ENCODE results near the gene ONECUT3.

ONECUT3 gene

DNA sequence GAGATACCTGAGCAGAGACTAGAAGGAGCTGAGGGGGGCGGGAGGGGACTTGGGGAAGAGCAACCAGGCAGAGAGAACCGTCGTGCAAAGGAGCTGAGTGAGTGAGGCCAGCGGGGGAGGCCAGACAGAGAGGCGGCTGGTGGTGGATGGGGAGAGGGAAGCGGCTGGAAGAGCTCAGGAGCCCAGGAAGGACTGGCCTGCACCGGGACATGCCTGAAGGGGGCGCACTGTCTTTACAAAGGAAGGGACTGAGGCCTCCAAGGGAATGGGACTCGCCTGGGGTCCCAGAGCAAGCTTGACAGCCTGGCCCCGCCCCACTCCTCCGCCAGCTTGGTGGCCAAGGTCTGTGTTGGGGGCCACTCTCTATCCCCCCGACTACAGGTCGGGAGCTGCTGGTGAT lies 14.9 kb downstream of the ONECUT3 start:
- no peak for DNase-seq (ENCODE audit: low spot score)

DNA sequence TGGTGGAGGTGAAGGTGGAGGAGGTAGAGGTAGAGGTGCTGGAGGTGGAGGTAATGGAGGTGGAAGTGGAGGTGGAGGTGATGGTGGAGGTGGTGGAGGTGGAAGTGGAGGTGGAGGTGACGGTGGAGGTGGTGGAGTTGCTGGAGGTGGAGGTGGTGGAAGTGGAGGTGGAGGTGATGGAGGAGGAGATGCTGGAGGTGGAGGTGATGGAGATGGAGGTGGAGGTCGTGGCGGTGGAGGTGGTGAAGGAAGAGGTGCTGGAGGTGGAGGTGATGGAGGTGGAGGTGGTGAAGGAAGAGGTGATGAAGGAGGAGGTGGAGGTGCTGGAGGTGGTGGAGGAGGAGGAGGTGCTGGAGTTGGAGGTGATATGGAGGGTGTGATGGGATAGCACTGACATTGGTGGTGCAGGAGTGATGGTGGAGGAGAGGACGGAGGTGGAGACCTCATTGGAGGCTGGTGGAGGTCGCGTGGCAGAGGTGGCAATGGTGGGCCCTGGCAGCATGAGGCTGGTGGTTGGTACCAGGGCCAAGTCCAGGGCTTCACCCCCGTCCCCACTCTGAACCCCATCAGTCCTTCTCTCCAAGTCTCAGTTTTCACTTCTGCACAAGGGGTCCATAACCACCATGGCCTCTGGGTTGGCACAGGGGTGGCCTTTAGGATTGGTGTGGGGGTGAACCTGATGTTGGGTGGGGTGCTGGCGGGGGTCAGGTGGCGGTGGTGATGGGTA lies 15.8 kb downstream of the ONECUT3 start:
- no peak for DNase-seq (ENCODE audit: low spot score)

DNA sequence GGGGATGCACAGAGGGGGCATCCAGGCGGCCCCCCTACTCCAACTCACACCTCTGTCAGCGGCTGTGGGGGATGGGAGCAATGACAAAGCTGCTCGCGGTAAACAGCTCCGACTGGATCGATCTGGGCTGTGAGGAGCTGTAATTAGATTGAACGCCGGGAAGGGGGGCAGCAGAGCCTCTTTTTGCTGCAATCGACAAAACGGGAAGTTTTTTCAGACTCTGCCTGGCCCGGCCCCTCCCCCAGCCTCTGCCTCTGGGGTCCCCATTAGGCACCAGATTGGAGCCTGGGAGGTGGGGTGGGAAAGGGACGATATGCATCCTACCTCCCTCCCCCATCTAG lies 16.3 kb downstream of the ONECUT3 start:
- no peak for DNase-seq (ENCODE audit: low spot score)

DNA sequence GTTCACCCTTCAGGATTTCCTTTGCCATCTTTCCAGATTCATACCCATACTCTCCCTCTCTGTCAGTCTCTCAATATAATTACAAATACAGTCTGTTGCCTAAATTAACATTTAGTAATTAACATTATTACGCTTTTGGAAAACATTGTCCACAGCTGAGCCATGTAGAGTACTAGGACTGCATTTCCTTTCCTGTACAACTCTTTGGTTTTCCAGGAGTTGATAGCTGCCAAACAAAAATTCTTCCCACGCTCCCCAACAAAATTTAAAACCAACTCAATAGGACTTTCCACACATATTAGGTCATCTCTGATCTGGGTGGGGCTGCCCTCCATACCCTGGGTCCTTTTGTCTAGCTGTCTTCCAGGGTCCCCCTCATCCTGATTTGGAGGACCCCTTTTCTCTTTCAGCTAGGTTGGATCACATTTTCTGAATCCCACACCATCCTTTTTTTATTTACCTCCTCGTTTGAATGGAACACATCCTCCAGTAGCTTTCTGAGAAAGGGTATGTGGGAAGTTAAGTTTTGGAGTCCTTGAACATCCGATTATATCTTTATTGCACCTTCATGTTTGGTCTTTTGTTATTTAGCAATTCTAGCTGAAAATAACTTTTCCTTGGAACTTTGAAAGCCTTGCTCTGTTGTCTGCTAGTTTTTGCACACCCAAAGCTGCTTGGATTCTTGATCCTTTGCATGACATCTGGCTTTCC lies 17.7 kb downstream of the ONECUT3 start:
- DNase-seq (ENCODE audit: low spot score), result no peak

DNA sequence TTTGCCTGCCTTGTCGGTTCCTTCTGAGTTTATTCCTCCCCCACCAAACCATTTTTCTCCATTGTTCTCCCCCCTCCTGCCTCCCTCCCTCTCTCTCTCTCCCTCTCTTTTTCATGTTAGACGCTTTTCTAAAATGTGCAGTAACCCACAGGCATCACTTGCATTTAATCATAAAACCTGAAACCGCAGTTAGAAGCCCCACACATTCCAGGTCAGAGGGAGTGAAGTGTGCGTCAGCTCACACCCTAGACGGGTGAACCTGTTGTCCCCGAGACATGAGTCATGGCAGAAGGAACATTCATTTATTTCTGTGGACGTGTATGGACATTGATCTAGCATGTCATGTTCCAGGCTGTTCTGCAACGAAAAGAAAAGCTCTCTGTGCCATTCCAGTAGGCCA lies 19.9 kb downstream of the ONECUT3 start:
- no peak for DNase-seq (ENCODE audit: low spot score)

DNA sequence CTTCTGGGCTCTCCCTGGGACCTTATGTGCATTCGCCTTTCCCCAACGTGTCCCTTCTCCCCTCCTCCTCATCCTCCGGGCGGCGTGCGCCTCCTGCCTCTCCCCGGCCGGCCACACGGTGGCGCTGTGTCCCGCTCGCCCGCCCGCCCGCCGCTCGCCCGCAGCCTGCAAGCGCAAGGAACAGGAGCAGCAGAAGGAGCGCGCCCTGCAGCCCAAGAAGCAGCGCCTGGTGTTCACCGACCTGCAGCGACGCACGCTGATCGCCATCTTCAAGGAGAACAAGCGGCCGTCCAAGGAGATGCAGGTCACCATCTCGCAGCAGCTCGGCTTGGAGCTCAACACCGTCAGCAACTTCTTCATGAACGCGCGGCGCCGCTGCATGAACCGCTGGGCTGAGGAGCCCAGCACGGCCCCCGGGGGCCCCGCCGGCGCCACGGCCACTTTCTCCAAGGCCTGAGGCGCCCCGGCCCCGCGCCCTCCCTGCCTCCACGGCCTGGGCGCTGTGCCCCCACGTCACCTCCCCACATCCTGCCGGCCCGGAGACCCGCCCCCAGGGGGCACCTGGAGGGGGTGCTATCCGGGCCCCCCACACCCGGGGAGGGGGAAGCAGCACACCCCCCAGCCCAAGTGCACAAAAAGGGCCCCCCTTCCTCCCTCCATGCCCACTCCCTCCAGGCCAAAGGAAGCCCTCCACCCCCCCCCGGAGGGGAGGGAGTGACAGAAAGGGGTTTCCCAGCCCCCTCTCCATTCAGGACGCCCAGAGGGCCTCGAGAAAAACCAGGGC lies 21.9 kb downstream of the ONECUT3 start:
- no peak for DNase-seq (ENCODE audit: low spot score)

DNA sequence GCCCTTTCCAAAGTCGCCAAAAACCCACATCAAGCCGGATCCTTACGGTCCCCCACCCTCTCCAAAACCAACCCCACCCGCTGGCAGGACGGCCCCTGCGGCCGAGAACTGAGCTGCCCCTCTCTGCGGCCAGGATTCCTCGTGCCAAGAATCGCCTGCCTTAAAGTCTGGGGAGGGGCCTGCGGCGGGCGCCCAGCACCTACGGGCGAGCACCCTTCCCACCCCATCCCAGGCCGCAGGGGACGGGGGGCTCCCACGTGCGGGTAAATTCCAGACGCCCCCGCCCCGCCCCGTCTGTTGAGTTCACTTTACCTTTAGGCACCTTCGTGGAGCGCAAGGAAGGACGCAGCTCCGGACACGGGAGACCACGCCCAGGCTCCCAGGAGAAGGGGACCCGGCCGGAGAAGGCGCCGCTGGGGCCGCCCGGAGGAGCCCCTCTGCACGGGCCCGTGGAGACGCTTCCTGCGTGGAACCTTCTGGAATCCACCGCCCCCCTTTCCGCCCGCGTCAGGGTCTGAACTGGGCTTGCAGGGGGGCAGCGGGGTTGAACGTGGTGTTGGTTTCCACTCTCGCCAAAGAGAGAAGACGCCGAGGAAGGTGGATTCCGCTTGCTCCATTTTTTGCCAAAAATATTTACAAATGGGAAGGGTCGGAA lies 22.8 kb downstream of the ONECUT3 start:
- no peak for DNase-seq (ENCODE audit: low spot score)

DNA sequence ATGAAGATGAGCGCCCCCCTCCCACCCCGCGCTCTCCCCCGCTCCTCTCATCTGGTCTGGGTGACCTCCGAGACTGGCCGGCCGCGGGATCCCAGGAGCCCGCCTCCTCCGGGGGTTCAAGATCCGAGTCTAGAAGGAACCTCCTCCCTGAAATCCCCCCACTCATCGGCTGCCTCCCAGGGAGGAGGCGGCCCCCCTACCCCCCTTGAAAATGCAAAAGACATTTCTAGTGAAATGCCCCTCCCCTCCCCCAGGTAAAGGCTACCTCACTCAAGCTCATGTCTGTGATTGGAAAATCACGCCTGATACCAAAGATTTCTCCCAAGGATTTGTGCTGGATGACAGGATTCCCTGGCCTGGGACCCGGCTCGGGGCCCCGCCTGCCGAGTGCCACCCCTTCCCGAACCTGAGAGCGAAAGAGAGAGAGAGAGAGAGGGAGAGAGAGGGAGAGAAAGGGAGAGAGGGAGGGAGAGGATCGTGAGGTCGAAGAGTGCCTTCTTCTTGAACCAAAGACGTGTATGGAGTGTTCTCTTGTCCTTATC lies 23.4 kb downstream of the ONECUT3 start:
- no peak for DNase-seq (ENCODE audit: low spot score)

DNA sequence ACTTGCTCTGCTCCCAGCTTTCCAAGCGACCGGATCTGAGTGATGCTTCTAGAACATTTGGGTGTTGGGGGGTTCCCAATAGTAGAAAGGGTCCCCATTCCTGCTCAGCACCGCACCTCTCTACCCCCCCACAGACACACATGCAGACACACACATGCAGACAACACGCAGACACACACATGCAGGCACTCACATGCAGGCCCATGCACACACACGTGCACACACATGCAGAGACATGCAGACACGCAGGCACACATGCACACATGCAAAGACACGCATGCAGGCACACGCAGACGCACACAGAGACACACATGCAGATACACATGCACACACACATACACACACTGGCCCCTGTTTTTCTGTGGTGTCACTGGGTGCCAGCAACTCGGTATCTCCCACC lies 23.8 kb downstream of the ONECUT3 start:
- DNase-seq (ENCODE audit: low spot score), result no peak

DNA sequence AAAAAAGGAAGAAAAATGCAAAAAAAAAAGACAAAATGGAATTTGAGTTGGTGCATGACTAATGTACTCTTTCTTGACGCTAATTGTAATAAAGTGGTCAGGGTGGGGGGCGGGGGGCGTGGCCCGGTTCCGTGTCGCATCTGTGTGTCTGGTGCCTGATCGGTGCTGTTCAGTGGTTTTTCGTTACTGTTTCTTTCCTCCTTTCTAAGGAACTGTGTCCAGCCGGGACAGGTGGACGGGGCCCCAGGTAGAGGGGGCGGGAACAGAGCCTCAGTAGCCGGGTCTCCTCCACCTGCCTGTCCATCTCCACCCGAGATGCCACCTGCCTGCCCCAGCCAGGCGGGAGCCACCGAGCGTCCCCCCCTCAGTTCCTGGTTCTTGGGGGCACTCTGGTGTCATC lies 26.3 kb downstream of the ONECUT3 start:
- no peak for DNase-seq (ENCODE audit: low spot score)

DNA sequence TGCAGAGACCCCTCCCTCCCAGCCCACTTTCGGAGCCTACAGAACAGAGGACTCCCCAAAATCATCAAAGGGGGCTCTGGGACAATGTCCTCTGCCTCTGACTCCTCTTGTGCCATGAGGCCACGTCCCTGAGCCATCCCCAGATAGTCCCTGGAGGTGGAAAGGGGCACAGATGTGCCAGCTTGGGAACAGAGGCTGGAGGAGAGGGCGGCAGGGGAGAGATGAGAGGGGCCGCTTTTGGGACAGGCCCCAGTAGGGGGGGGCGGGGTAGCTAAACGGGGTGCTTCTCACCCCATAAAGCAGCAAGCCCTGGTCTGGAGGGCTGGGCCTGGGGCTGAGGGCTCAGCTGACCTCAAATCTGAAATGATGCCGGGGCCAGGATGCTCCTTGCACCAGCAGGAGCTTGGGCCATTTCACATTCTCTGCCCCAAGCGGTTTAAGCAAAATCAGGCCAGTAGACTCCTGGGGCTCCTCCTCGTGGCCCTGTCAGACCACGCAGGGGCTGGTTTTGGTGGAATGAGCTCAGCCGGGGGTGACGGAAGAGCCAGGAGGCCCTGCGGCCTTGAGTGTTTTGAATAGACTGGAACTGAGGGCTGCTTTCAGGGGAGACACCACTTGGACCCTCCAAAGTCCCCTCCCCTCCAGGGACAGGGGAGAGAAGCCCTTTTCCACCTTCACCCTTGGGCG lies 27.1 kb downstream of the ONECUT3 start:
- DNase-seq (ENCODE audit: low spot score), result no peak

DNA sequence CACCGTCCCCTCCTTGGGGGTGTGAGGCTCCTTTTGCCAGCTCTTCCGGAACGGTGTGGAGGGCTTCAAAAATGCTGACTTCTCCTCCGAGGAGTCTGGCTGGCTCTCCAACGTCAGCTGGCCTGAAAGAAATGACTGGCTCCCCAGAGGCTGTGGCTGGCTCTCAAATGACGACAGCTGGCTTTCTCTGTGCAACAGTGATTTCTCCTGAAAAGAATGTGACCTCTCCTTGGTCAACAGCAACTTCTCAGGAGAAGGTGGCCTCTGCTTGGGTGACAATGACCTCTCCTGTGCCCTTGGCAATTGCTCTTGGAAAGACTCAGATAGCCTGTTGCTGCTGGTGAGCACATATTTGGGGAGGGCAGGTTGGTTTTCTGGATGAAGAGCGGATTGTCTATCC lies 29.2 kb downstream of the ONECUT3 start:
- DNase-seq (ENCODE audit: low spot score), result no peak

DNA sequence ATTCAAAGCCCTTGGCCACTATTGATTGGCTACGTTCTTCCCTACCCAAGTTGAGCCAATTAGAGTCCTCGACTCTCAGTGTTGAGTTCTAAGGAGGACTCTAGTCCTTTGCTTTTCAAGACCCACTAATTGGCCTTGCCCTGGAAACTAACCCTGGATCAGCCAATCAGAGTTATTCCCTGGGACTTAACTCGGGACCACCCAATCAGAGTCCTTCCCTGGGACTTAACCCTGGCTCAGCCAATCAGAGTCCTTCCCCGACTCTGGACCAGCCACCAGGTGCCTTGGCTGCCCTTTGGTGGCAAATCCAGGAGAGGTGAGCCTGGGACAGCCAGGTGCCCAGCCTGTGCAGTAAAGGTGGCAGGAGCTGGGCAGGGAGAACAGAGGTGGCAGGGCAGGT lies 30.0 kb downstream of the ONECUT3 start:
- no peak for DNase-seq (ENCODE audit: low spot score)

DNA sequence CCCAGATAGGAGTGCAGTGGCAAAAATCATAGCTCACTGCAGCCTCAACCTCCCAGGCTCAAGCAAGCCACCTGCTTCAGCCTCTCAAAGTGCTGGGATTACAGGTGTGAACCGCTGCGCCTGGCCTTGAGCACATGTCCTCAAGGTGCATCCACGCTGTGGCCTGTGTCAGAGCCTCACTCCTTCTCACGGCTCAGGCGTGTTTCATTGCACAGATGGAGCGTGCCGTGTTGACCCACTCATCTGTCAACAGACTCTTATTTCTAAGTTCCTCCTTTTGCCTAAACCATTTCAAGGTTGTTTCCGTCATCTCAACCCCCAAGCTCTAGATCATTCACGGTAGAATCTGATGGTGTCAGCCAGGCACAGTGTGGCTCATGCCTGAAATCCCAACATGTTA lies 30.6 kb downstream of the ONECUT3 start:
- DNase-seq (ENCODE audit: low spot score), result no peak

DNA sequence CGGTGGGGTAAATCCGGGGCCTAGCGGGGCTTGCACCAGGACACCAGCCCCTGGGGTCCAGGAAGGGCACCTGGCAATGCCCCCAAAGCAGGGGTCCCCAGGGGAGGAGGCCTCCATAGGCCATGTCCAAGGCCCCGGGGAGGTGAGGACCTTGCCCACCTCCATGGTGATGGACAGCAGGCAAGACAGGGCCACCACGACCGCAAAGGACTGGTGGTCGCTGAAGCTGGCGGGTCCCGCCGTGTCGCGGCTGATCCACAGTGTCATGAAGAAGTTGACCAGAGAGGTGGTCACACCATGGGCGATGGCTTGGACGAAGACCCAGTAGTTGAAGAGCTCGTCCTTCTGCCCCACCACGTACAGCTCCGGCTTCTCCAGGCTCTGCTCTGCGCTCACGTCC lies 32.0 kb downstream of the ONECUT3 start:
- DNase-seq (ENCODE audit: low spot score), result no peak

DNA sequence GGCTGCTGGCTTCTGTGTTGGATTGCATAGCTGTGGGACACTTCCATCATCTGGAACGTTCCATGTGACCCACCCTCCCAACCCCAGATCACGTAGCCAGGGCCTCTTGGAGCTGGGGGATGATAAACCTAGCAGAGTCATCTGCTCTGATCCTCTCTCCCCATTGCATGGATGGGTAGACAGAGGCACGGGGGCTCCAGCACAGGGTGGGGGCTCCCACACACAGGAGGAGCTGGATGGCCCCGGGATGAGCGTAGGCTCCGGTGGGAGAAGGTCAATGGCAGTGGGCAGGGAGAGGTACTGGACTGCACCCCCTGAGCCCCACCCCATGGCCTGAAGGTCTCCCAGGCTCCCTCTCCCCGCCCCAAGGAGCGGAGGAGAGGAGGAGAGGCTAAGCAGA lies 33.4 kb downstream of the ONECUT3 start:
- no peak for DNase-seq (ENCODE audit: low spot score)

DNA sequence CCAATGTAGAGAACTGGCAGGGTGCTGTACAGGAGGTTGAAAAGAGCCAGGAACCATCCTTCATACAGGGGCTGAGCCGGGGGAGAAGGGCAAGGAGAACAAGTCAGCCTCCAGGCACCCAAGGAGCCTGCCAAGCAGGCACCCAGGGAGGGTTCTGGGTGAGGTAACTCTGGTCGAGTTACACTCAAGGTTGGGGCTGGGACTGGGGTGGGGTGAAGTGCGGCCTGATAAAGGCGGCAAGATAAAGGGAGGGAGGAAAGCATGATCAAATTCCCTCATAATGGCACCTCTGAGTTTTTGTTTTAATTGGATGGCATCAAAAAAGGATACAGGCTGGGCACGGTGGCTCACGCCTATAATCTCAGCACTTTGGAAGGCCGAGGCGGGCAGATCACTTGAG lies 33.8 kb downstream of the ONECUT3 start:
- DNase-seq (ENCODE audit: low spot score), result no peak

DNA sequence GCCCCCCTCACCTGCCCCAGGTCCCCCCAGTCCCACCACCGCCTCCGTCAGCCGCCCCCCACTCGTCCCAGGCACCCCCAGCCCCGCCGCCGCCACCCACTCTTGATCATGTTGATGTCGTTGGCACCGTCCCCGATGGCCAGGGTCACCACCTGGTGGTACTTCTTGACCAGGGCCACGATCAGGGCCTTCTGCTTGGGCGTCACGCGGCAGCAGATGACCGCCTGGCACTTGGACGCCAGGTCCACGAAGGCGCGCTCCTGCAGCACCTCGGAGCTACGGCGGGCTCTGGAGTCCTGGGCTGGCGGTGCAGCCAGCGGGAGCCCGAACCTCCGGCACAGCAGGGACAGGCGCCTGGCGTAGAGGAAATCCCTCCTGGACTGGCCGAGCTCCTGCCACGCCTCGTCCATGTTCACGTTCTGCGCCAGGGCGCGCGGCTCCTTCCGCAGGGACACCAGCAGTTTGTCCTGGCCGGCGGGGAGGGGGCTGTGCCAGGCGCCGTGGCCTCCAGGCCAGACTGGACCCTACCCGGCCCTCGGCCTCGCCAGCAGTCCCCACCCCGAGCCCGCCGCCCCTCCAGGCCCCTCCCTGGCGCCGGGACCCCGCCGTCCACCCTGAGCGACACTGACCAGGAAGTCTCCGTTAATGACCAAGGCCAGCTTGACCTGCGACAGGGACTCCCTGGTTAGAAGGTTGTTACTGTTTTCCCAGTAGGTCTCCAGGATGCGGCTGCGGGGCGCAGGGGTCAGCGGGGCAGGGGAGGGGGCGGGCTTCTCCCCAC lies 36.1 kb downstream of the ONECUT3 start:
- no peak for DNase-seq (ENCODE audit: low spot score)

DNA sequence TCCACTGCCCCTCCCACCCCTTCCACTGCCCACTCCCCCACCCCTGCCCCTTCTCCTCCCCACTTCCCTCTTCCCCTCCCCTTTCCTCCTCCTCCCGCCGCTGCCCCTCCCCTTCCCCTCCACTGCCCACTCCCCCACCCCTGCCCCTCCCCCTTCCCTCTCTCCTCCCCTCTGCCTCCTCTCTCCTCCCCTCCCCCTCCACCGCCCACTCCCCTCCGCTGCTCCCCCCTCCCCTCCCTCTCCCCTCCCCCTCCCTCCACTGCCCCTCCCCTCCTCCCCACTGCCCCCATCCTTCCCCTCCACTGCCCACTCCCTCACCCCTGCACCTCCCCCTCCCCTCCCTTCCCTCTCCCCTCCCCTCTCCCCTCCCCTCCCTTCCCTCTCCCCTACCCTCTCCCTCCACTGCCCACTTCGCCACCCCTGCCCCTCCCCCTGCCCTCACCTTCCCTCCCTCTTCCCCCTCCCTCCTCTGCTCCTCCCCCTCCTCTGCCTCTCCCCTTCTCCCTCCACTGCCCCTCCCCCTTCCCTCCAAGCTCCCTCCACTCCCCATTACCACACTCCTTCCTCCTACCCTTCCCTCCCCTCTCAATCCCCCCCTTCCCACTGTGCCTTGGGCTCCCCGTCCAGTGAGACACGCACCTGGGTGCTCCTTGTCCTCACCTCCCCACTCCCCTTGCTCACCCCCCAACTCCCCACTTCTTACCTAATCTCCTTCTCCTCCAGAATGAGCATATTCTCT lies 36.9 kb downstream of the ONECUT3 start:
- no peak for DNase-seq (ENCODE audit: low spot score)

DNA sequence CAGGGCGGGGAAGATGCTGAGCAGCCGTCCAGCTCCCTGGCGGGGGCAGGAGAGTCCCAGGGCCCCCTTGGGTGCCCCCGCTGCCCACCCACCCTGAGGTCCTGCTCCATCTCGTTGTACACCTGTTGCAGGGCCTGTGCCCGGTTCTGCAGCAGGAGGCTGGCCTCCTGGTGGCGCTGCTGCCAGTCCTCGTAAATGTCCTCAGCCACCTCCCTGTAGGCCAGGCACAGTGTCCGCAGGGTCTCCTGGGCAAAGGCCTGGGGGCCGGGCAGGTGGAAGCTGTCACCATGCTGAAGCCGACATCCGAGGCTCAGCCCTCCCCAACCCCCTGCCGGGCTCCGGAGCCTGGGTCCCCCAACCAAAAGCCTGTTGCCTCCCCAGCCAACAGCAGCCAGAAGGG lies 38.6 kb downstream of the ONECUT3 start:
- DNase-seq (ENCODE audit: low spot score), result no peak
